Activated naive CD4-positive, alpha-beta T cell treated with anti-CD3 and anti-CD28 coated beads, Interleukin-2, amount 50 U/mL, for 24 hours (primary cell): ENCODE results near the gene PLCL1.

Experiments
- H3K27ac Mint-ChIP-seq: one replicate; pipeline ENCODE4 v1.8.0; 2021; ENCODE audit warnings: mild to moderate bottlenecking, mixed read lengths
- H3K27me3 Mint-ChIP-seq: one replicate; pipeline ENCODE4 v1.8.0; 2021; ENCODE audit warnings: mixed read lengths
- H3K36me3 Mint-ChIP-seq: one replicate; pipeline ENCODE4 v1.8.0; 2021; ENCODE audit warnings: mixed read lengths
- H3K4me1 Mint-ChIP-seq: one replicate; pipeline ENCODE4 v1.8.0; 2021; ENCODE audit warnings: mixed read lengths
- H3K4me3 Mint-ChIP-seq: one replicate; pipeline ENCODE4 v1.8.0; 2021; ENCODE audit warnings: mild to moderate bottlenecking, mixed read lengths
- H3K9me3 Mint-ChIP-seq: one replicate; pipeline ENCODE4 v1.8.0; 2021; ENCODE audit warnings: mixed read lengths

Gene PLCL1

DNA sequence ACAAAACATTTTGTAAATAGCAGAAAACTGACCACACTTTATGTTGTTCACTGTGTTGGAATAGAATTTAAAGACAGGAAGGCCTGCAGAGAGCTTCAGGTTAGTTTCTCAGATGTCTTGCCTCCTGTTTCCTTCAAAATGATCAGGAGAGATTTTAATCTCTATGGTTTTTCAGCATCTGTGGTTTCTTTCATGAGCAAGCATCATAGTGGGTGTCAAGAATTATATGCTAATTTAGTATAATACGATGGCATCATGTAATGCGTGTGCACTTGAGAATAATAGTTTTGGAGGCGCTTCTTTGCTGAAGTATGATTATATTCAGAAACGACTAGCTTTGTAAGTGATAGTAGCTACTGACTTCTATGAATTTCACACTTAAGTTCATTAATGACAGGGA is 149.9 kb downstream of the PLCL1 start:
- no peaks in the 10 kb centered on the region for H3K9me3 Mint-ChIP-seq
- H3K36me3 Mint-ChIP-seq: peaks cover 14% of the 10 kb centered on the region
- H3K27ac Mint-ChIP-seq: peak overlapping the region; percentile 66
- H3K4me1 Mint-ChIP-seq: peaks cover 88% of the 10 kb centered on the region
- no peaks in the 10 kb centered on the region for H3K27me3 Mint-ChIP-seq
- H3K4me3 Mint-ChIP-seq: peak overlapping the region; percentile 62

DNA sequence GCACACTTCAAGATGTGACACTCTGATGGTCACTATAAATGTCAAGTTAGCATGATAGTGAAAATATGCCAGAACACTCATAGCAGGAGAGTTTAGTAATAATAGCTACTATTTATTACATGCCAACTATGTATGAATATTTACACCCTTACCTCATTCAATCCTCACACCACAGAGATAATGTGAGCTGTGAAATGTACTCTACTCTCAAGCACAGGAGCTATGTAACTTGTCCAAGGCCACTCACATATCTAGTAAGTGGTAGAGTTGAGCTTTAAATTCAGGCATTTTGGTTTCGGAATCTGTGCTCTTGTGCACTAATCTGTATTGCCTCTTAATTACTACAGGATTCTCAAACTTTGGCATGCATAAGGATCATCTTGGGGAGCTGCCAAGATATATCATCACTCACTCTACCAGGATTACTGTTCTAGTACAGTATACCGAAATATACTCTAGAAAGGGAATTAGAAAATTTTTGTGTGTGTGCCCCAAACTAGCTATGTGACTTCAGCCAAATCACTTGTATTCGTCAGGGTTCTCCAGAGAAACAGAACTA is 154.3 kb downstream of the PLCL1 start:
- H3K27ac Mint-ChIP-seq: no peak overlapping the region
- no peaks in the 10 kb centered on the region for H3K27me3 Mint-ChIP-seq
- H3K4me3 Mint-ChIP-seq: no peak overlapping the region

DNA sequence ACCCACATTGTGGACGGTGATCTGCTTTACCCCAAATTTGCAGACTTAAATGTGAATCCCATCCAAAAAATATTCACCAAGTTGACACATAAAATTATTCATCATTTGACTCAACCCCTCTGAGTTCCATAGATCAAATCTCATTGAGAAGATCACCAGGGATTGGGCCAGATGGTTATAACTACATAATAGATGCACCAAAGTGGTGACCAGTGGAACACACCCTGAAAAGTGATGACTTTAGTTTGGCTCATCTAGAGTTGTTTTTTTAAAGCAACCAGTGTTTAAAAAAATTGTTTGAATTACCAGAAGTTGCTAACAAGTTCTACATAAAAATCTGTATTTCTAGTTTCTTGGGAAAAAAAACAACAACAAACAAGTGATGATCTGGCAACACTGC is 155.0 kb downstream of the PLCL1 start:
- H3K27ac Mint-ChIP-seq: no peak overlapping the region
- peaks cover 72% of the 10 kb centered on the region for H3K4me1 Mint-ChIP-seq
- H3K9me3 Mint-ChIP-seq: peaks cover 15% of the 10 kb centered on the region
- peaks cover 34% of the 10 kb centered on the region for H3K36me3 Mint-ChIP-seq
- no peak overlapping the region for H3K4me3 Mint-ChIP-seq
- no peaks in the 10 kb centered on the region for H3K27me3 Mint-ChIP-seq

More for the DNA sequence above, 154.3 kb downstream of the PLCL1 start:
- peaks cover 9% of the 10 kb centered on the region for H3K9me3 Mint-ChIP-seq
- H3K4me1 Mint-ChIP-seq: peaks cover 76% of the 10 kb centered on the region
- peaks cover 27% of the 10 kb centered on the region for H3K36me3 Mint-ChIP-seq

DNA sequence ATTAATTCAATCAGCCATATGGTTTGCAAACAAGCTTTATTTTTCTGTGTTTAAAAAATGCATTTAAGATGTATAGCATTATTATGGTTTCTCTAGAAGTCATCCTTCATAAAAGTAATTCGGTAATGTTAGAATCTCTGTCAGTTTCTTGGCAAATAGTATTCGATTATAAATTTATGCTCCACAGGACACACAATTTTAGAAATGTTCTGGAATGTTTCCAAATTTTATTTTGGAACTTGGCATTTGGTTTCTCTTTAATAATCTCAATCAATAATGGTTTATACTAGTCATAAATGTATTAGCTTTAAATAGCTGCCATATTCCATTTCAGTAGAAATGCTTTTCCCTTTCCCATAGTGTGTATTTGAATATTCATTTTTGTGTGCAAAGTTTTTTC is 156.4 kb downstream of the PLCL1 start:
- H3K36me3 Mint-ChIP-seq: peaks cover 44% of the 10 kb centered on the region
- H3K4me3 Mint-ChIP-seq: no peak overlapping the region
- H3K9me3 Mint-ChIP-seq: peaks cover 26% of the 10 kb centered on the region
- no peaks in the 10 kb centered on the region for H3K27me3 Mint-ChIP-seq
- H3K4me1 Mint-ChIP-seq: peaks cover 68% of the 10 kb centered on the region
- no peak overlapping the region for H3K27ac Mint-ChIP-seq

DNA sequence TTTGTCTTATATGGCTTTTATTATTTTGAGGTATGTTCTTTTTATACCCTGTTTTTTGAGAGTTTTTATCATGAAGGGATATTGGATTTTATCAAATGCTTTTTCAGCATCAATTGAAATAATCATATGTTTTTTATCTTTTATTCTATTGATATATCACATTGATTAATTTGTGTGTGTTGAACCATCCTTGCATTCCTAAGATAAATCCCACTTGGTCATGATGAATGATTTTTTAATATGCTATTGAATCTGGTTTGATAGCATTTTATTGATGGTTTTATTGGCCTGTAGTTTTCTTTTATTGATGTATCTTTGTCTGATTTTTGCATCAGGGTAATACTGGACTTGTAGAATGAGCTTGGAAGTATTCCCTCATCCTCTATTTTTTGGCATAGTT is 160.3 kb downstream of the PLCL1 start:
- Mint-ChIP-seq H3K4me3 (no peak overlapping the region), H3K9me3 (peaks cover 28% of the 10 kb centered on the region), H3K27ac (no peak overlapping the region), H3K36me3 (peaks cover 35% of the 10 kb centered on the region), H3K4me1 (peaks cover 57% of the 10 kb centered on the region), H3K27me3 (no peaks in the 10 kb centered on the region)

DNA sequence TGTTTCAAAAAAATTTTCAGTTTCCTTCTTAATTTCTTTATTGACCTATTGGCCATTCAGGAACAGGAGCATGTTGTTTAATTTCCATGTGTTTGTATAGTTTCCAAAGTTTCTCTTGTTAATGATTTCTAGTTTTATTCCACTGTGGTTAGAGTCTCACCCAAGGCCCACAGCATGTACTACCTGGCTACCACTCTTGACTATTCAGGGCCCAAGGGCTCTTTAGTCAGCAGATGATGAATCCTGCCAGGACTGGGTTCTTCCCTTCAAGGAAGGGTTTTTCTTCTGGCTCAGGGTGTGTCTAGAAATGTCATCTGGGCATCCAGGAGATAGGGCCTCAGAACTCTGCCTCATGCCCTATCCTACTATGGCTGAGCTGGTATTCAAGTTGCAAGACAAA is 161.4 kb downstream of the PLCL1 start:
- Mint-ChIP-seq H3K27me3 (no peaks in the 10 kb centered on the region), H3K36me3 (peaks cover 33% of the 10 kb centered on the region), H3K27ac (no peak overlapping the region), H3K4me1 (peaks cover 56% of the 10 kb centered on the region), H3K9me3 (peaks cover 28% of the 10 kb centered on the region), H3K4me3 (no peak overlapping the region)

DNA sequence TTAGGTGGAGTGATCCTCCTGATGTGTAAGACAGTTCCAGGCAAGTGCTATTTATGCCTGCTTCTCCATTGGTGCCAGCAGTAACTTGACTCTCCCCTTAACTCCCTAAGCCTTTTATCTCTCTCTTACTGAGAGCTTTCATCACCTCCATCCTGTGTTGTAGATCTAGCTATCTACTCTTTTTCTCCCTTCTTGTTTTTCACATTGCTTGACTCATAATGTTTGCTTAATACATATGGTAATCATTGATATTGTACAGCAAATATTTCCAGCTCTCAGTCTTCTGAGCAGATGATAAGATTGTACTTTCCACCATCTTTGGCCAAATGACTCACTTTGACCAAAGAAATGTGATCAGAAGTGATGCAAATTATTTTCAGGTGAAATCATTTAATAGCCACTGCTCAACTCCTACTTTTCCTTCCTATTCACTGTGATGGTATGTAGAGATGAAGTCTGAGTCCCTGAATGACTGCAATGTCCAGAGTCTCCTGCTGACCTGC is 165.0 kb downstream of the PLCL1 start:
- Mint-ChIP-seq H3K4me3 (peak overlapping the region; percentile 15), H3K4me1 (peaks cover 70% of the 10 kb centered on the region), H3K9me3 (peaks cover 12% of the 10 kb centered on the region), H3K36me3 (peaks cover 25% of the 10 kb centered on the region), H3K27me3 (no peaks in the 10 kb centered on the region), H3K27ac (peak overlapping the region; percentile 68)

DNA sequence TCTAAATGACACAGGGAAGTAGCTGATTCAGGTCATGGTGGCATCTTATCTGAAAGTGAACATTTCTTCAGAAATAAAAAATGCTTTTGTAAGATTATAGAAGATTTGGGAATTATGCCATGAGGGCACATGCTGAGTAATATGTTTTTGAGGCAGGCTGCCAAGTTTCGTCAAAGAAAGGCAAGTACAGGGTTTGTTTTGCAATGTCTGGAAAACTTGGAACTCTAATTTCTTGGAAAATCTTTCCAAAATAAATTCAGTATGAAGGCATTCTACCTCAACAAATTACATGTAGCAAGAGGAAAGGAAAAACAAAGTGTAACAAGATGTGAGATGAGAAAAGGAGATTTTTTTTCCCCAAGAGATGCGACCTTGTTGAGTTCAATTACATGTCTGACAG is 167.7 kb downstream of the PLCL1 start:
- Mint-ChIP-seq H3K27ac (no peak overlapping the region), H3K4me1 (peaks cover 66% of the 10 kb centered on the region), H3K36me3 (peaks cover 22% of the 10 kb centered on the region), H3K9me3 (peaks cover 10% of the 10 kb centered on the region), H3K27me3 (no peaks in the 10 kb centered on the region), H3K4me3 (no peak overlapping the region)

DNA sequence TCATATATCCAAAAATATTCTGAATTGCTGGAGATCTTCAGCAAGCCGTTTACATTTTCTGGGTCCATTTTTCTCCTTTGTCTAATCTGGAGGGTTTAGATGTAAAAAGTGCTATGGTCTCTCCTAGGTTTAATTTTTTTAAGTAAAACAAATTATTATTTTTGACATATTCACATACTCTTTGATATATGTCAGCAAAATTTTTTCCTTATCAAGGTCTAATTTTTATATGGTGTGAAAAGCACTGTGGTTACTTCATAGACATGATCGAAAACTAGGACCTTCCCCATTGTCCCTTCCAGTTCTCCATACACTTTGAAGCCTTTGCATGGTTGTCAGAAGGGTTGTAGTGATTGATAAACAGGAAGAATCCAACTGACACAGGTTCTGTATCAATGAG is 168.2 kb downstream of the PLCL1 start:
- Mint-ChIP-seq H3K27me3 (no peaks in the 10 kb centered on the region), H3K36me3 (peaks cover 26% of the 10 kb centered on the region), H3K4me3 (no peak overlapping the region), H3K4me1 (peaks cover 63% of the 10 kb centered on the region), H3K9me3 (peaks cover 10% of the 10 kb centered on the region), H3K27ac (no peak overlapping the region)

DNA sequence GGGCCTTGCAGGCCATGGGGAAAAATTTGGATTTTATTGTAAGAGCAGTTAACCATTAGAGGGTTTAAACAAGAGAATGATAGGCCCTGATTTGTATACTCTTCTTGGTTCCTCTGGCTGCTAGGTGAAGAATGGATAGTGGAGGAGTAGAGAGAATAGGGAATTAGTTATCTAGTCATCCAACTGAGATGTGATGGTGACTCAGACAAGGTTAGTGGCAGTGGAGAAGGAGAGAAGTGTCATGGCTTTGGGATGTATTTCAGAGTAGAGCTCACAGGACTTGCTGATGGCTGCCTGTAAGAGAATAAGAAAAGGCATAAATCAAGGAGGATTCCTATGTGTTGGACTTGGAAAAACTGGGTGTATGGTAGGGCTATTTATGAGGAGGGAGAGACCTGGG is 169.4 kb downstream of the PLCL1 start:
- H3K27me3 Mint-ChIP-seq: no peaks in the 10 kb centered on the region
- H3K4me1 Mint-ChIP-seq: peaks cover 58% of the 10 kb centered on the region
- no peak overlapping the region for H3K4me3 Mint-ChIP-seq
- H3K27ac Mint-ChIP-seq: no peak overlapping the region
- H3K36me3 Mint-ChIP-seq: peaks cover 28% of the 10 kb centered on the region
- H3K9me3 Mint-ChIP-seq: peaks cover 10% of the 10 kb centered on the region

DNA sequence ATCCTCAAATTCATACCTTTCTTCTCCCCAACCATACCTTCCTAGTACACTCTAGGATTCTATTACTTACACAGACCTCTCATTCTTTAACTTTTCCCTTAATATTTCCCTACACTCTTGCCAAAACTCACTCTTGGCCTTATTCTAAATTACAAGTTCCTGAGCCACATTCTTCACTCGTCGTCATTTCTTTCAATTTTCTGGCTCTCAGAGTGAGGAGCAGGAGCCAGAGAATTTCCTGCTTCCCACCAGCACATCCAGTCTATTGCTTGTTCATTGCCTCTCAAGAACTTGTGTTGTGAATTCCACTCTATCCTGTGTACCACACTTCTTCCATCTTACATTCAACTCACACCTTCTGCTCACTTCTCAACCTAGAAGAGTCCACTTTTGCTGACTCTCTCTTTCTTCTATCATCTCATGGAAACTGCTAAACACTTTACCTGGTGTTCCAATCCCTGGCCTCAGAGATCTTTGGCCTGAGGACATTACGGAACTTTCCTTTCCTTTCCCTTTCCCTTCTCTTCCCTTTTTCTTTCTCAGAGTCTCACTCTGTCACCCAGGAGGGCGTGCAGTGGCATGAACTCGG is 171.6 kb downstream of the PLCL1 start:
- H3K4me1 Mint-ChIP-seq: peaks cover 58% of the 10 kb centered on the region
- peak overlapping the region; percentile 41 for H3K27ac Mint-ChIP-seq
- peaks cover 29% of the 10 kb centered on the region for H3K36me3 Mint-ChIP-seq
- no peak overlapping the region for H3K4me3 Mint-ChIP-seq
- no peaks in the 10 kb centered on the region for H3K27me3 Mint-ChIP-seq
- H3K9me3 Mint-ChIP-seq: peaks cover 10% of the 10 kb centered on the region

DNA sequence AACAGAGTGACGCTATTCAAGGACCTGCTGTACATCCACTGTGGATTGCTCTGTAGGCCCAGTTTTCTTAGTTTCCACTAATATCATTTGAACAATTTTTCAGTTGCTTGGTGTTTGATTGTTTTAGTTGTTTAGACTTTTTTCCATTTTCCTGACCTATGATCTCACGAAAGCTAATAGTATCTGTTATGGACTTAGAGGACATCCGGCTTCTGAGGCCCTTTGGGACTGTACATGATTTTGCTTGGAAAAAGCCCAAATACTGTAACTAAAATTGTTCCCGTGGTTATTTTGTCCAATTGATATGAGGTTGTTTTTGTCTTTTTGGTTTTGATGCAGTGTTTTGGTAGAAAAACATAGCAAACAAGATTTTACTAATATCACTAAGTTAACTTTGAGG is 174.6 kb downstream of the PLCL1 start:
- H3K9me3 Mint-ChIP-seq: peaks cover 10% of the 10 kb centered on the region
- no peaks in the 10 kb centered on the region for H3K27me3 Mint-ChIP-seq
- no peak overlapping the region for H3K27ac Mint-ChIP-seq
- H3K36me3 Mint-ChIP-seq: peaks cover 22% of the 10 kb centered on the region
- H3K4me1 Mint-ChIP-seq: peaks cover 51% of the 10 kb centered on the region
- H3K4me3 Mint-ChIP-seq: no peak overlapping the region

DNA sequence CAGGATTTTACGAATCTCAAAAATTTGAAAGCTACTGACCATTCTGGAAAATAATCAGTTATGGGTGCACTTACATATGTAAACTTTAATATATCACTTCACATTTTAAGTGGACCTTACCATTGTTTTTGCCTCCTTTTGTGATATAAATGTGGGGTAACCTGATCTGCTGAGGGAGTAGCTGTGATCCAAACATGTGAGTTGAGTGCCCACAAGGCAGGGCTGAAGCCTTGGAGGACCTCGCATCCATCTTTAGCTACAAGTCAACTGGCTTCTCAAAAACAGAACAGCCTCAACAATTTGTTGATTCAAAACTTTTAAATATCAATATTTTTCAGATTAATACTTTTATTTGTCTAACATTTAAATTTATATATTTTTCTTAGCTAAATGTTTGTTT is 178.2 kb downstream of the PLCL1 start:
- Mint-ChIP-seq H3K4me3 (no peak overlapping the region), H3K36me3 (peaks cover 8% of the 10 kb centered on the region), H3K27ac (no peak overlapping the region), H3K27me3 (no peaks in the 10 kb centered on the region), H3K4me1 (peaks cover 57% of the 10 kb centered on the region), H3K9me3 (no peaks in the 10 kb centered on the region)

DNA sequence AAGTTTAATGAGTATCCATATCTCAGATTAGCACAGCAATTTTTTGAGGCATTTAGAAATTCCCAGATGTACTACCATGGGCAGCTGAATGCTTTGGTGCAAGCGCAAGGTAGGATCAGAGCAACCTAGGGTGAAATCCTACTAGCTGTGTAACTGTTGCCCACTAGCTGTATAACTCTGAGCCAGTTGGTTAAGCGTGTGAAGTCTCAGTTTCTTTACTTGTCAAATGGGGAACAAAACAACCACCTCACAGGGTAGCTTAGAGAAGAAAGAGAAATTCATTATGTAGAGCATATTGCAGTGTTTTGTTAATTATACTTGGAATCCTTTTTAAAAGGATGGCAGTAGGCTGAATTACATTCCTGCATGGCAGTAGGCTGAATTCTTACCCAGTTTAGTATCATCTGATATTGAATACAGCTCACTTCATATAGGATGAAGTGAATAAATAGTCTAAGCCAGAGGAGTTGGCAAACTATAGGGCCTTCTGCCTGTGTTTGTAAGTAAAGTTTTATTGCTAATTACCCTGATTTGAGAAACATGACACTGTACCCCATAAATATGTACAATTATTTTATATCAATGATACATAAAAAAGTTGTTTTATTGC is 180.7 kb downstream of the PLCL1 start:
- H3K27me3 Mint-ChIP-seq: no peaks in the 10 kb centered on the region
- no peak overlapping the region for H3K4me3 Mint-ChIP-seq
- peaks cover 7% of the 10 kb centered on the region for H3K36me3 Mint-ChIP-seq
- H3K4me1 Mint-ChIP-seq: peaks cover 42% of the 10 kb centered on the region
- no peaks in the 10 kb centered on the region for H3K9me3 Mint-ChIP-seq
- H3K27ac Mint-ChIP-seq: no peak overlapping the region

DNA sequence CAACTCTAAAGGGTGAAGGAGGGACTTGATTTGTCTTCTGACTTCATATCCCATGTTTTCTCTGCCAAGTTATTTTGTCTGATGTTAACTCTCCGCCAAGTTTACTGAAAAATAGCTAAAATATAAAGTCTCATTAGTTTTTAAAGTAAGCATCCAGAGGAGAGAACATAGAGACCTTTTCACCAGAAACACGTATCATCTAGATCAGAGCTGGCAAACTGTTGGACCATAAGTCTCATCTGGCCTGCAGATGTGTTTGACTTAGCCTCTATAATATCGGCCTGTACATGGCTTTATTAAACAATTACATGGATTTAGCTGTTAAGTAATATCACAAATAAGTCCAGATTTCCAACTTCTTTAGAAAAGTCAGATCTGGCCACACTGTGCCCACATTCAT is 182.6 kb downstream of the PLCL1 start:
- peaks cover 15% of the 10 kb centered on the region for H3K36me3 Mint-ChIP-seq

DNA sequence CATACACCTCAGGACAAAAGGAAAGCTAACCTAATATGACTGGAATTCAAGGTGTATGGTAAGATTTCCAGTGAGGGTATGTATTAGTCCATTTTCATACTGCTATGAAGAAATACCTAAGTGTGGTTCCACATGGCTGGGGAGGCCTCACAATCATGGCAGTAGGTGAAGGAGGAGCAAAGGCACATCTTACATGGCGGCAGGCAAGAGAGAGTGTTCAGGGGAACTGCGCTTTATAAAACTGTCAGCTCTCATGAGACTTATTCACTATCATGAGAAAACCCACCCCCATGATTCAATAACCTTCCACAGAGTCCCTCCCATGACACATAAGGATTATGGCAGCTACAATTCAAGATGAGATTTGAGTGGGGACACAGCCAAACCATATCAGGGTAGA is 186.0 kb downstream of the PLCL1 start:
- Mint-ChIP-seq H3K27ac (no peak overlapping the region), H3K9me3 (no peaks in the 10 kb centered on the region), H3K27me3 (no peaks in the 10 kb centered on the region), H3K36me3 (peaks cover 18% of the 10 kb centered on the region), H3K4me1 (peaks cover 42% of the 10 kb centered on the region), H3K4me3 (no peak overlapping the region)

More for the DNA sequence above, 182.6 kb downstream of the PLCL1 start:
- Mint-ChIP-seq H3K27me3 (no peaks in the 10 kb centered on the region), H3K4me1 (peaks cover 35% of the 10 kb centered on the region), H3K4me3 (no peak overlapping the region), H3K9me3 (no peaks in the 10 kb centered on the region), H3K27ac (no peak overlapping the region)
